CD4-positive, alpha-beta T cell (primary cell): ENCODE data around the gene REEP1. TPM values are rescaled to one million over a fixed set of nuclear protein-coding genes. Genes with fewer than 3 reads are reported as not detected.

ENCODE experiments used
- ATAC-seq: fragments of 200-7000 bp; cut with Tn5 transposase; one replicate; pipeline ENCODE4 v1.10.0; 2022; ENCODE audit warnings: mild to moderate bottlenecking; ENCODE audit not compliant: poor library complexity
- CTCF ChIA-PET: fragments of 350-600 bp; sonication (Branson Sonifier 250); formaldehyde crosslinking; loops from one replicate; lab custom pipeline; 2021; ENCODE audit warnings: antibody characterized with exemption, inconsistent platforms; lab: Charles Lee
- POLR2A ChIA-PET: fragments of 350-600 bp; sonication (Branson Sonifier 250); formaldehyde crosslinking; loops from one replicate; lab custom pipeline; 2021; ENCODE audit warnings: antibody characterized with exemption, inconsistent platforms; lab: Charles Lee
- DNase-seq, 14 experiments: peaks; one replicate each; pipeline ENCODE4 v3.0.0-alpha.2; 2013 to 2020; ENCODE audit warnings: mixed read lengths in 2 of 14
- H3K27ac ChIP-seq, 2 donors: one replicate each; pipeline versions ENCODE4 v1.5.1 to v1.7.0; 2013; ENCODE audit warnings: low read length in 2 of 2, low read depth in 1 of 2, mild to moderate bottlenecking in 1 of 2
- H3K27me3 ChIP-seq, 2 experiments: 1 replicate in 1 of 2; 2 replicates in 1 of 2; pipeline versions ENCODE4 v1.6.1 to v1.7.0; 2013; ENCODE audit warnings: low read length in 2 of 2, control low read depth in 1 of 2, mild to moderate bottlenecking in 1 of 2, moderate library complexity in 1 of 2; ENCODE audit not compliant: insufficient read depth in 2 of 2, control insufficient read depth in 1 of 2
- H3K36me3 ChIP-seq: one replicate; pipeline ENCODE4 v1.6.1; 2013; ENCODE audit warnings: low read length, control low read depth; ENCODE audit not compliant: insufficient read depth
- H3K4me1 ChIP-seq: one replicate; pipeline ENCODE4 v1.6.1; 2013; ENCODE audit warnings: low read length, control low read depth; ENCODE audit not compliant: insufficient read depth
- H3K4me3 ChIP-seq: one replicate; pipeline ENCODE4 v1.5.1; 2013; ENCODE audit warnings: mild to moderate bottlenecking, low read length, moderate library complexity
- H3K9me3 ChIP-seq, 2 experiments: 1 replicate in 1 of 2; 2 replicates in 1 of 2; pipeline versions ENCODE4 v1.6.1 to v1.7.0; 2013; ENCODE audit warnings: low read length in 2 of 2, mild to moderate bottlenecking in 2 of 2, control low read depth in 1 of 2, moderate library complexity in 1 of 2; ENCODE audit not compliant: control insufficient read depth in 1 of 2, insufficient read depth in 1 of 2
- H3K27ac Mint-ChIP-seq: one replicate; pipeline ENCODE4 v1.8.0; 2020; ENCODE audit warnings: mixed read lengths
- H3K27me3 Mint-ChIP-seq: one replicate; pipeline ENCODE4 v1.8.0; 2021; ENCODE audit warnings: mixed read lengths
- H3K36me3 Mint-ChIP-seq: one replicate; pipeline ENCODE4 v1.8.0; 2021; ENCODE audit warnings: low read depth, mixed read lengths
- H3K4me1 Mint-ChIP-seq: one replicate; pipeline ENCODE4 v1.8.0; 2021; ENCODE audit warnings: low read depth, mixed read lengths
- H3K4me3 Mint-ChIP-seq: one replicate; pipeline ENCODE4 v1.8.0; 2020; ENCODE audit warnings: mild to moderate bottlenecking, mixed read lengths
- H3K9me3 Mint-ChIP-seq: one replicate; pipeline ENCODE4 v1.8.0; 2020; ENCODE audit warnings: mixed read lengths
- CTCF ChIP-seq: fragments of 200-600 bp; IDR thresholded peaks from one replicate; pipeline ENCODE4 v1.8.0; 2022; ENCODE audit warnings: antibody characterized with exemption, mild to moderate bottlenecking
- intact Hi-C, 2 experiments: fragments of 100-400 bp; cut with DNase I in 1 of 2; cut with micrococcal nuclease in 1 of 2; formaldehyde crosslinking; loops; one replicate each; pipeline versions ENCODE4 v1.15.1 to v1.9.0; 2023 to 2025; cut with DNase I, micrococcal nuclease
- total RNA-seq, 174 experiments: library from RNA in 2 of 174; stranded (reverse) in 2 of 174; gene quantifications; one replicate each; pipeline ENCODE4 v1.2.3 and lab custom pipeline; 2021 to 2026

Gene REEP1
- total RNA-seq, 2 experiments from 2014 or later: not detected

DNA sequence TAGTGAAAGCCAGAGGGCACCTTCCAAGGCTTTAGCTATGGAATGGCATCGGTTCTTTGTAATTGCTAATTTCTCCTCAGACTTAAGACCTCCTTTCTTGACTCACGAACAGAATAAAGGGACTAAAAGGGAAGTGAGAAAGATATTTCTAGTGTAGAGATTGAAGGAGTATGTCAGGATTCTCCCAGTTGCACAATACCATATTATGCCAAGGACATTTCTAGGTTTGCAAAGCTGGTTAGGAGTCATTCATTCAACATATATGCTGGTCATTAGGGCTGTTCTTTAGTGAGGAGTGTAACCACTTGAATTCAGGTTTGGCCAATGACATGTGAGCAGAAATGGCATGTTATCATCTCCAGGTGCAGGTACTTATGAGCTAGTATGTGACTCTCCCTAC, 7.4 kb downstream of the REEP1 start:
- Histone ChIP-seq H3K36me3 (no peaks in the 10 kb centered on the region), H3K27ac (no peak overlapping the region), H3K27me3 (peaks cover 0 to 6% of the 10 kb centered on the region in 2 experiments), H3K4me1 (no peaks in the 10 kb centered on the region), H3K9me3 (peaks cover 0 to 5% of the 10 kb centered on the region in 2 experiments), H3K4me3 (no peak overlapping the region)
- DNase-seq (no peak), ATAC-seq (no peak)
- no peak for TF ChIP-seq CTCF
- intact Hi-C loops: no loop called here
- Mint-ChIP-seq H3K9me3 (no peaks in the 10 kb centered on the region), H3K4me1 (peaks cover 11% of the 10 kb centered on the region), H3K27ac (no peak overlapping the region), H3K4me3 (no peak overlapping the region), H3K27me3 (peaks cover 18% of the 10 kb centered on the region), H3K36me3 (no peaks in the 10 kb centered on the region)
- ChIA-PET CTCF (no interaction called here), POLR2A (no interaction called here)

GRCh38 chr2:86323273-86324021, 14.0 kb downstream of the REEP1 start:
- Histone ChIP-seq H3K9me3 (peaks cover 0 to 2% of the 10 kb centered on the region in 2 experiments), H3K4me1 (no peaks in the 10 kb centered on the region), H3K27ac (no peak overlapping the region), H3K36me3 (no peaks in the 10 kb centered on the region), H3K4me3 (no peak overlapping the region), H3K27me3 (no peaks in the 10 kb centered on the region)
- Mint-ChIP-seq H3K9me3 (no peaks in the 10 kb centered on the region), H3K4me3 (no peak overlapping the region), H3K36me3 (no peaks in the 10 kb centered on the region), H3K27ac (no peak overlapping the region), H3K27me3 (no peaks in the 10 kb centered on the region), H3K4me1 (peaks cover 10% of the 10 kb centered on the region)
- TF ChIP-seq CTCF: no peak
- CTCF ChIA-PET: no interaction called here
- DNase-seq (no peak), ATAC-seq (no peak)
- intact Hi-C loops: no loop called here
- POLR2A ChIA-PET: no interaction called here

DNA sequence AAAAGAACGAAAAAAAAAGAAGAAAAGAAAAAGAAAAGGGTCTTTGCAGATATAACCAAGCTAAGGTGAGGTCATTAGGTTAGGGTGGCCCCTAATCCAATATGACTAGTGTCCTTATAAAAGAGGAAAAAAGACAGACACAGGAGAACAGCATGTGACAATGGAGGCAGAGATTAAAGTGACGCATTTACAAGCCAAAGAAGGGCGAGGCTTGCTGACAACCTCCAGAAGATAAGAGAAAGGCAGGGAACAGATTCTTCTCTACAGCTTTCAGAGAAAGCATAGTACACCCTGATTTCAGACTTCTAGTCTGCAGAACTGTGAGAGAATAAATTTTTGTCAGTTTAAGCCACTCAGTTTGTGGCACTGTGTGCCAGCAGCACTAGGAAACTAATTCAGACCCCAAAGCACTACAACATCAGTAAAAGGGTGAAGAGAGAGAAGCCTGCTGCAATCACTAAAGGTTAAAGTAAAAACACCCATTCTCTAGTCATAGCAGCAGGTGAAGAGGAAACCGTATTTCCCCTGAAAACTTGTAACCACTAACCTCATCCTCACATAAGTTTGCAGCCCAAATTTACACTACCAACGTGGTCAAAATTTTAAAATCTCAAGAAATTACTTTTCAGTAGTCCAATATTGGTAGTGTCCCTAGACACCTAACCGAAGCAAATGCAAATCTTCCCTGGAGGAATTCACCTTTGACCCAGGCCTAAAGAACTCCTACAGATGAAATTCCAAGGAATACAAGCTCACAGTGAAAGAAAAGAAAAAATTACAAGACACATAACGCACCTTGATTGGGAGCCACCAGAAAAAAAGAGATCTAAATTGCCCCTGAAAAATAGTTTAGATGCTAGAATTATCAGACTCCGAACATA, 17.5 kb downstream of the REEP1 start:
- no peak overlapping the region for H3K27ac ChIP-seq
- no peak for TF ChIP-seq CTCF
- no peaks in the 10 kb centered on the region for H3K27me3 ChIP-seq
- no peaks in the 10 kb centered on the region for H3K9me3 ChIP-seq
- ATAC-seq (peak; percentile 66), DNase-seq (no peak)
- H3K4me1 ChIP-seq: no peaks in the 10 kb centered on the region
- Mint-ChIP-seq H3K9me3 (no peaks in the 10 kb centered on the region), H3K4me1 (peaks cover 10% of the 10 kb centered on the region), H3K27me3 (no peaks in the 10 kb centered on the region), H3K36me3 (no peaks in the 10 kb centered on the region), H3K4me3 (no peak overlapping the region), H3K27ac (peak overlapping the region; percentile 81)
- CTCF ChIA-PET: no interaction called here
- POLR2A ChIA-PET: interaction anchor here (0.7 to 1.7 kb wide), 2 partner anchors 17 to 121 kb away, joined by 3 to 11 read pairs; partner anchors contain the start of gene KDM3A
- intact Hi-C loops: no loop called here
- no peaks in the 10 kb centered on the region for H3K36me3 ChIP-seq
- H3K4me3 ChIP-seq: no peak overlapping the region
